ENCODE results near the gene BIRC2. TPM values are rescaled to one million over a fixed set of nuclear protein-coding genes. Genes with fewer than 3 reads are reported as not detected.

BIRC2 gene
- polyA plus RNA-seq, 1 of the 3 experiments (the other 2 are of a cell fraction), result 20.1 TPM

DNA sequence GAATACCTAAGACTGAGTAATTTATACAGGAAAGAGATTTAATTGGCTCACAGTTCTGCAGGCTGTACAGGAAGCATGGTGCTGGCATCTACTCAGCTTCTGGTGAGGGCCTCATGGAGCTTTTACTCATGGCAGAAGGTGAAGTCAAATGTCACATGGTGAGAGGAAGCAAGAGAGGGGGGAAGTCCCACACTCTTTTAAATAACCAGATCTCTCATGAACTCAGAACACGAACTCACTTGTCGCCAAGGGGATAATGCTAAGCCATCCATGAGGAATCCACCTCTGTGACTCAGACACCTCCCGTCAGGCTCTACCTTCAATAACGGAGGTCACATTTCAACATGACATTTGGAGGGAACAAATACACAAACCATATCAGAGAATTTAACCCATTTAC lies 42.2 kb downstream of the BIRC2 start:
- TF ChIP-seq EZH2phosphoT487 (IDR thresholded peaks at IDR 0.05; ENCODE audit: borderline replicate concordance, low read depth) (no peak), SMC3 (IDR thresholded peaks at IDR 0.05; ENCODE audit: low read depth, low read length) (no peak), RCOR1 (IDR thresholded peaks at IDR 0.05; ENCODE audit: low read length) (no peak), NFIC (IDR thresholded peaks at IDR 0.05; ENCODE audit: borderline replicate concordance) (no peak), NRF1 (IDR thresholded peaks at IDR 0.05; ENCODE audit: low read depth, low read length) (no peak), GATA2 (CRISPR knock-in tag; IDR thresholded peaks at IDR 0.05) (no peak), EP300 (IDR thresholded peaks at IDR 0.05; ENCODE audit: borderline replicate concordance in 1 of 2, low read depth in 1 of 2, low read length in 1 of 2) (no peak), FOXJ3 (CRISPR knock-in tag; IDR thresholded peaks at IDR 0.05) (no peak), SIN3A (IDR thresholded peaks at IDR 0.05; ENCODE audit: borderline replicate concordance, low read depth, low read length) (no peak), JUND (IDR thresholded peaks at IDR 0.05) (no peak), MEF2A (IDR thresholded peaks at IDR 0.05; ENCODE audit: borderline replicate concordance, low read depth) (no peak), GABPA (IDR thresholded peaks at IDR 0.05; ENCODE audit: low read depth) (no peak), YY1 (IDR thresholded peaks at IDR 0.05; ENCODE audit: low read depth) (no peak), MXI1 (IDR thresholded peaks at IDR 0.05; ENCODE audit: low read depth, low read length) (no peak)
- TF ChIP-seq, protein P1, sequence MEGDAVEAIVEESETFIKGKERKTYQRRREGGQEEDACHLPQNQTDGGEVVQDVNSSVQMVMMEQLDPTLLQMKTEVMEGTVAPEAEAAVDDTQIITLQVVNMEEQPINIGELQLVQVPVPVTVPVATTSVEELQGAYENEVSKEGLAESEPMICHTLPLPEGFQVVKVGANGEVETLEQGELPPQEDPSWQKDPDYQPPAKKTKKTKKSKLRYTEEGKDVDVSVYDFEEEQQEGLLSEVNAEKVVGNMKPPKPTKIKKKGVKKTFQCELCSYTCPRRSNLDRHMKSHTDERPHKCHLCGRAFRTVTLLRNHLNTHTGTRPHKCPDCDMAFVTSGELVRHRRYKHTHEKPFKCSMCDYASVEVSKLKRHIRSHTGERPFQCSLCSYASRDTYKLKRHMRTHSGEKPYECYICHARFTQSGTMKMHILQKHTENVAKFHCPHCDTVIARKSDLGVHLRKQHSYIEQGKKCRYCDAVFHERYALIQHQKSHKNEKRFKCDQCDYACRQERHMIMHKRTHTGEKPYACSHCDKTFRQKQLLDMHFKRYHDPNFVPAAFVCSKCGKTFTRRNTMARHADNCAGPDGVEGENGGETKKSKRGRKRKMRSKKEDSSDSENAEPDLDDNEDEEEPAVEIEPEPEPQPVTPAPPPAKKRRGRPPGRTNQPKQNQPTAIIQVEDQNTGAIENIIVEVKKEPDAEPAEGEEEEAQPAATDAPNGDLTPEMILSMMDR (IDR thresholded peaks at IDR 0.05), result no peak
- TF ChIP-seq, protein P2, sequence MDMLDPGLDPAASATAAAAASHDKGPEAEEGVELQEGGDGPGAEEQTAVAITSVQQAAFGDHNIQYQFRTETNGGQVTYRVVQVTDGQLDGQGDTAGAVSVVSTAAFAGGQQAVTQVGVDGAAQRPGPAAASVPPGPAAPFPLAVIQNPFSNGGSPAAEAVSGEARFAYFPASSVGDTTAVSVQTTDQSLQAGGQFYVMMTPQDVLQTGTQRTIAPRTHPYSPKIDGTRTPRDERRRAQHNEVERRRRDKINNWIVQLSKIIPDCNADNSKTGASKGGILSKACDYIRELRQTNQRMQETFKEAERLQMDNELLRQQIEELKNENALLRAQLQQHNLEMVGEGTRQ (IDR thresholded peaks at IDR 0.05; ENCODE audit: borderline replicate concordance, low read depth, low read length), result no peak
- TF ChIP-seq, protein P3, sequence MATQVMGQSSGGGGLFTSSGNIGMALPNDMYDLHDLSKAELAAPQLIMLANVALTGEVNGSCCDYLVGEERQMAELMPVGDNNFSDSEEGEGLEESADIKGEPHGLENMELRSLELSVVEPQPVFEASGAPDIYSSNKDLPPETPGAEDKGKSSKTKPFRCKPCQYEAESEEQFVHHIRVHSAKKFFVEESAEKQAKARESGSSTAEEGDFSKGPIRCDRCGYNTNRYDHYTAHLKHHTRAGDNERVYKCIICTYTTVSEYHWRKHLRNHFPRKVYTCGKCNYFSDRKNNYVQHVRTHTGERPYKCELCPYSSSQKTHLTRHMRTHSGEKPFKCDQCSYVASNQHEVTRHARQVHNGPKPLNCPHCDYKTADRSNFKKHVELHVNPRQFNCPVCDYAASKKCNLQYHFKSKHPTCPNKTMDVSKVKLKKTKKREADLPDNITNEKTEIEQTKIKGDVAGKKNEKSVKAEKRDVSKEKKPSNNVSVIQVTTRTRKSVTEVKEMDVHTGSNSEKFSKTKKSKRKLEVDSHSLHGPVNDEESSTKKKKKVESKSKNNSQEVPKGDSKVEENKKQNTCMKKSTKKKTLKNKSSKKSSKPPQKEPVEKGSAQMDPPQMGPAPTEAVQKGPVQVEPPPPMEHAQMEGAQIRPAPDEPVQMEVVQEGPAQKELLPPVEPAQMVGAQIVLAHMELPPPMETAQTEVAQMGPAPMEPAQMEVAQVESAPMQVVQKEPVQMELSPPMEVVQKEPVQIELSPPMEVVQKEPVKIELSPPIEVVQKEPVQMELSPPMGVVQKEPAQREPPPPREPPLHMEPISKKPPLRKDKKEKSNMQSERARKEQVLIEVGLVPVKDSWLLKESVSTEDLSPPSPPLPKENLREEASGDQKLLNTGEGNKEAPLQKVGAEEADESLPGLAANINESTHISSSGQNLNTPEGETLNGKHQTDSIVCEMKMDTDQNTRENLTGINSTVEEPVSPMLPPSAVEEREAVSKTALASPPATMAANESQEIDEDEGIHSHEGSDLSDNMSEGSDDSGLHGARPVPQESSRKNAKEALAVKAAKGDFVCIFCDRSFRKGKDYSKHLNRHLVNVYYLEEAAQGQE (IDR thresholded peaks at IDR 0.05; ENCODE audit: low read depth, low read length), result no peak
- TF ChIP-seq, protein P4, sequence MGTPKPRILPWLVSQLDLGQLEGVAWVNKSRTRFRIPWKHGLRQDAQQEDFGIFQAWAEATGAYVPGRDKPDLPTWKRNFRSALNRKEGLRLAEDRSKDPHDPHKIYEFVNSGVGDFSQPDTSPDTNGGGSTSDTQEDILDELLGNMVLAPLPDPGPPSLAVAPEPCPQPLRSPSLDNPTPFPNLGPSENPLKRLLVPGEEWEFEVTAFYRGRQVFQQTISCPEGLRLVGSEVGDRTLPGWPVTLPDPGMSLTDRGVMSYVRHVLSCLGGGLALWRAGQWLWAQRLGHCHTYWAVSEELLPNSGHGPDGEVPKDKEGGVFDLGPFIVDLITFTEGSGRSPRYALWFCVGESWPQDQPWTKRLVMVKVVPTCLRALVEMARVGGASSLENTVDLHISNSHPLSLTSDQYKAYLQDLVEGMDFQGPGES (IDR thresholded peaks at IDR 0.05; ENCODE audit: low read depth, low read length), result no peak
- TF ChIP-seq, protein P5, sequence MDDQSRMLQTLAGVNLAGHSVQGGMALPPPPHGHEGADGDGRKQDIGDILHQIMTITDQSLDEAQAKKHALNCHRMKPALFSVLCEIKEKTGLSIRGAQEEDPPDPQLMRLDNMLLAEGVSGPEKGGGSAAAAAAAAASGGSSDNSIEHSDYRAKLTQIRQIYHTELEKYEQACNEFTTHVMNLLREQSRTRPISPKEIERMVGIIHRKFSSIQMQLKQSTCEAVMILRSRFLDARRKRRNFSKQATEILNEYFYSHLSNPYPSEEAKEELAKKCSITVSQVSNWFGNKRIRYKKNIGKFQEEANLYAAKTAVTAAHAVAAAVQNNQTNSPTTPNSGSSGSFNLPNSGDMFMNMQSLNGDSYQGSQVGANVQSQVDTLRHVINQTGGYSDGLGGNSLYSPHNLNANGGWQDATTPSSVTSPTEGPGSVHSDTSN (IDR thresholded peaks at IDR 0.05), result no peak
- TF ChIP-seq, protein P6, sequence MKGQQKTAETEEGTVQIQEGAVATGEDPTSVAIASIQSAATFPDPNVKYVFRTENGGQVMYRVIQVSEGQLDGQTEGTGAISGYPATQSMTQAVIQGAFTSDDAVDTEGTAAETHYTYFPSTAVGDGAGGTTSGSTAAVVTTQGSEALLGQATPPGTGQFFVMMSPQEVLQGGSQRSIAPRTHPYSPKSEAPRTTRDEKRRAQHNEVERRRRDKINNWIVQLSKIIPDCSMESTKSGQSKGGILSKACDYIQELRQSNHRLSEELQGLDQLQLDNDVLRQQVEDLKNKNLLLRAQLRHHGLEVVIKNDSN (IDR thresholded peaks at IDR 0.05; ENCODE audit: borderline replicate concordance, low read depth), result no peak
- H3K4me1 ChIP-seq (ENCODE audit: control insufficient read depth in 1 of 2, insufficient read depth in 2 of 2, low read depth in 1 of 2, low read length in 1 of 2), result peaks cover 0 to 8% of the 10 kb centered on the region in 2 experiments; a peak in 2 of 4 replicates
- H3K79me2 ChIP-seq (ENCODE audit: insufficient read depth), result peaks cover 47% of the 10 kb centered on the region; the same call in 1 of the 2 replicates
- DNase-seq, result no peak
- H3K4me3 ChIP-seq (ENCODE audit: low read depth in 2 of 2, low read length in 1 of 2), result no peak overlapping the region
- no peaks in the 10 kb centered on the region for H4K20me1 ChIP-seq (ENCODE audit: insufficient read depth)
- ChIA-PET CTCF (interaction anchor here (0.6 to 3.1 kb wide), 7 partner anchors 9 to 282 kb away, joined by 3 to 23 read pairs (median 5); no protein-coding TSS in a partner anchor), POLR2A (no interaction called here)
- no peak overlapping the region for H3K27ac ChIP-seq (ENCODE audit: low read depth in 2 of 2, low read length in 1 of 2)
- H3K9ac ChIP-seq, result no peak overlapping the region
- peaks cover 25% of the 10 kb centered on the region for H3F3A ChIP-seq (replicated peaks; ENCODE audit: insufficient read depth)
- H3K9me3 ChIP-seq, result no peaks in the 10 kb centered on the region
- no peak overlapping the region for H3K4me2 ChIP-seq
- H3K27me3 ChIP-seq (ENCODE audit: insufficient read depth), result no peaks in the 10 kb centered on the region
- H2AFZ ChIP-seq (ENCODE audit: low read depth), result no peak overlapping the region
- no peaks in the 10 kb centered on the region for H3K9me2 ChIP-seq
- 98% methylated on average over 4 of the region's 4 CpGs for WGBS (ENCODE audit: low lambda C conversion rate)
- peaks cover 35 to 69% of the 10 kb centered on the region in 2 experiments for H3K36me3 ChIP-seq (replicated peaks in 1 of 2; ENCODE audit: control insufficient read depth in 1 of 2, insufficient read depth in 2 of 2, low read length in 1 of 2)
